Measurements from ENCODE around the gene HLA-F.

Gene HLA-F

DNA sequence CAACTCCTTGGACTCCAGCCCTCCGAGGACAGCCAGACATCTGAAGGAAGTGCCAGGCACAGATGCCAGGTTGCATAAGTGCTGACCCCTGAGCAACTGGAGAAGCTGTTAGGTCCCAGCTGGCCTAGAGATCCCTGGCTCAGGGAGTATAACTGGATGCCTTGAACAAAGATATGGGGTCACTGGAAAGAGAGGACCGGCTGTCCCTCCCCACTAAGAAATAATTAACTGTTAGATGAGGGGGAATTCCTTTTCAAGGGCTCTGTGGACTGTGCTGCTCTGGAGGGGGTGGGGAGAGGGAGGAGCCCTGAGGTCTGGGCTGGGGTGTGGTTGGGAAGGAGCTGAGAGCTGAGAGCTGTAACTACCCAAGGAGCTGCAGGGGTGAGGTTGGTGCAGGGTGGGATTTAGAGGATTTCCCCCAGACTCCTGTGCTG, 39.6 kb downstream of the HLA-F start:
- ATAC-seq (ENCODE audit: low read depth) = peak; percentile 24; the same call in 1 of the 3 replicates

DNA sequence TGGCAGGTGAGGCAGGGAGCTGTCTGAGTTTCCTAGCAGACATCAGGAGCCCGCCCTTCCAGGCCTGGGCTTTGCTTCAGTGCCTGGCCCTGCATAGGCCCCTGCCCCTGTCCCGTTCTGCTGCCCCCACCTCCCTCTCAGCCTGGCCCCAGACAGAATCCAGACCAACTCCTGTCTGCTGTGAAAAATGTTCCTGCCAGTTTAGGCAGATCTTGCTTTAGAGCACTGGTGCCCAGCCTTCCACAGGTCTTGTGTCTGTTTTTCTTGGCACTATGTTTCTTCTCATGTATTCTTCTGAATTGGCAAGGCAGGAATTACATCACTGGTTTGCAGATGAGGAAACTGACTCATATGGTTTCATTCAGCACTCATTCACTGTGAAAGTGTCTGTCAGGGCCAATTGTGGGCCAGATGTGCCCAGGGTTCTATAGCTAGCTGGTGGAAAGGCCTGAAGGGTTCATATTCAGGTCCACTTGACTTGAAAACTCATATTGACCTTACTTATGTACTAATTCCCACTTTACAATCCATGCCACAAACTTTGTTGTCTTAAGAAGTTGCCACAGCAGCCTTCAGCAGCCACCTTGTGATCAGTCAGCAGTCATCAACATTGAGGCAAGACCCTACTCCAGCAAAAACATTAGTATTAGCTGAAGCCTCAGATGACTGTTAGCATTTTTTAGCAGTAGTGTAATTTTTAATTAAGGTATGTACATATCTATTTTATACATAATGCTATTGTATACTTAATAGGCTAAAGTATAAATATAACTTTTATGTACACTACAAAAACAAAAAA, 40.5 kb downstream of the HLA-F start:
- TF ChIP-seq, protein P1, sequence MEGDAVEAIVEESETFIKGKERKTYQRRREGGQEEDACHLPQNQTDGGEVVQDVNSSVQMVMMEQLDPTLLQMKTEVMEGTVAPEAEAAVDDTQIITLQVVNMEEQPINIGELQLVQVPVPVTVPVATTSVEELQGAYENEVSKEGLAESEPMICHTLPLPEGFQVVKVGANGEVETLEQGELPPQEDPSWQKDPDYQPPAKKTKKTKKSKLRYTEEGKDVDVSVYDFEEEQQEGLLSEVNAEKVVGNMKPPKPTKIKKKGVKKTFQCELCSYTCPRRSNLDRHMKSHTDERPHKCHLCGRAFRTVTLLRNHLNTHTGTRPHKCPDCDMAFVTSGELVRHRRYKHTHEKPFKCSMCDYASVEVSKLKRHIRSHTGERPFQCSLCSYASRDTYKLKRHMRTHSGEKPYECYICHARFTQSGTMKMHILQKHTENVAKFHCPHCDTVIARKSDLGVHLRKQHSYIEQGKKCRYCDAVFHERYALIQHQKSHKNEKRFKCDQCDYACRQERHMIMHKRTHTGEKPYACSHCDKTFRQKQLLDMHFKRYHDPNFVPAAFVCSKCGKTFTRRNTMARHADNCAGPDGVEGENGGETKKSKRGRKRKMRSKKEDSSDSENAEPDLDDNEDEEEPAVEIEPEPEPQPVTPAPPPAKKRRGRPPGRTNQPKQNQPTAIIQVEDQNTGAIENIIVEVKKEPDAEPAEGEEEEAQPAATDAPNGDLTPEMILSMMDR (IDR thresholded peaks at IDR 0.05; ENCODE audit: poor library complexity, severe bottlenecking) = no peak
- Histone ChIP-seq H3K4me3 (ENCODE audit: severe bottlenecking) (no peak overlapping the region), H3K36me3 (ENCODE audit: low read depth) (no peaks in the 10 kb centered on the region), H3K27ac (ENCODE audit: poor library complexity, severe bottlenecking) (peak overlapping the region; percentile 96), H3K27me3 (ENCODE audit: insufficient read depth, poor library complexity, severe bottlenecking) (no peaks in the 10 kb centered on the region), H3K9me3 (ENCODE audit: severe bottlenecking) (no peaks in the 10 kb centered on the region), H3K4me1 (ENCODE audit: insufficient read depth, poor library complexity, severe bottlenecking) (peaks cover 31% of the 10 kb centered on the region)
- peak; percentile 79 for ATAC-seq (ENCODE audit: low read depth)
- no peak for DNase-seq (ENCODE audit: low spot score)

More for the DNA sequence above, 39.6 kb downstream of the HLA-F start:
- no peak for DNase-seq (ENCODE audit: low spot score)
- Histone ChIP-seq H3K4me1 (ENCODE audit: insufficient read depth, poor library complexity, severe bottlenecking) (peaks cover 31% of the 10 kb centered on the region), H3K4me3 (ENCODE audit: severe bottlenecking) (no peak overlapping the region), H3K9me3 (ENCODE audit: severe bottlenecking) (no peaks in the 10 kb centered on the region), H3K27me3 (ENCODE audit: insufficient read depth, poor library complexity, severe bottlenecking) (no peaks in the 10 kb centered on the region), H3K27ac (ENCODE audit: poor library complexity, severe bottlenecking) (peak overlapping the region; percentile 96), H3K36me3 (ENCODE audit: low read depth) (no peaks in the 10 kb centered on the region)
- TF ChIP-seq, protein P1 (IDR thresholded peaks at IDR 0.05; ENCODE audit: poor library complexity, severe bottlenecking) = no peak

- ATAC-seq (ENCODE audit: low read depth) (peak; percentile 51), DNase-seq (ENCODE audit: low spot score) (no peak)
- TF ChIP-seq, protein P1 (IDR thresholded peaks at IDR 0.05; ENCODE audit: poor library complexity, severe bottlenecking) = no peak
- Histone ChIP-seq H3K27ac (ENCODE audit: poor library complexity, severe bottlenecking) (peak overlapping the region; percentile 96), H3K9me3 (ENCODE audit: severe bottlenecking) (no peaks in the 10 kb centered on the region), H3K4me3 (ENCODE audit: severe bottlenecking) (no peak overlapping the region), H3K4me1 (ENCODE audit: insufficient read depth, poor library complexity, severe bottlenecking) (peaks cover 31% of the 10 kb centered on the region), H3K27me3 (ENCODE audit: insufficient read depth, poor library complexity, severe bottlenecking) (no peaks in the 10 kb centered on the region), H3K36me3 (ENCODE audit: low read depth) (no peaks in the 10 kb centered on the region)
These were observed 41.4 kb downstream of the HLA-F start for GRCh38 chr6:29764422-29765196.

- ATAC-seq (ENCODE audit: low read depth) = no peak
- Histone ChIP-seq H3K27me3 (ENCODE audit: insufficient read depth, poor library complexity, severe bottlenecking) (no peaks in the 10 kb centered on the region), H3K36me3 (ENCODE audit: low read depth) (no peaks in the 10 kb centered on the region), H3K4me1 (ENCODE audit: insufficient read depth, poor library complexity, severe bottlenecking) (peaks cover 14% of the 10 kb centered on the region), H3K9me3 (ENCODE audit: severe bottlenecking) (no peaks in the 10 kb centered on the region), H3K27ac (ENCODE audit: poor library complexity, severe bottlenecking) (no peak overlapping the region), H3K4me3 (ENCODE audit: severe bottlenecking) (no peak overlapping the region)
- no peak for DNase-seq (ENCODE audit: low spot score)
- TF ChIP-seq, protein P1 (IDR thresholded peaks at IDR 0.05; ENCODE audit: poor library complexity, severe bottlenecking) = no peak
These were observed 46.1 kb downstream of the HLA-F start for GRCh38 chr6:29769336-29769735.

Measured in RWPE2 (cell line).